NCI-H2107 treated with DMSO at 0.1 percent for 48 hours (cell line): Measurements from ENCODE around the gene NT5DC3.

Source experiments
- DNase-seq: peaks from one replicate; lab custom pipeline; 2025; ENCODE audit not compliant: unreplicated experiment; lab: John Stamatoyannopoulos, UW

NT5DC3 gene

DNA sequence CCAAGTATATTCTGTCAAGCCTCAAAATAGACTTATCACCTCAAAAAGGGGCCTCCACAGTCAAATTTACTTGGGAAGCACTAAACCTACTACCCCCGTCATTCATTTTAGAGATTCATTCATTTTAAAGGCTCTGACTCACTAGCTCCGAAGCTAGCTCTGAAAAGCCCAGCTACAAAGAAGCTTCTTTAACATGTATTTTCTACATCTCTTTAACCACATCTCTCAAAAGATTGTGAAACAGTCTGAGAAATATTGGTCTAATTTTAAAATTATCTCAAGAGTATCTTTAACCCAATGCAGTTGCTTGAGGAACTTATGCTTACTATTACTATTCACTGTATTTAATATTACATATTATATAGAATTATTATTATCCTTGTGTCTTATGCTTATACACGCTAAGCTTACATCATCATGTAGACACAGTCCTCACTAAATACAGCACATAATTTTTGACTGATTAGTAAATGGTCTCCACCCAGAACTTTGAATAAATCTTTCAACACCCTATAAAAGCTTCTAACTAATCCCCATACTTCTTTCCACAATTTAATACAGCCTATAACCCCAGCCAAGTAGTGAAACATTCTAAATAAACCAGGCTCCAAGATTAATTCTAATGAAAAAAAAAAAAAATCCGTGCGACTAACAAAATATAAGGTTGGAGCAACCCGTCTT, 7.8 kb downstream of the NT5DC3 start:
- no peak for DNase-seq

DNA sequence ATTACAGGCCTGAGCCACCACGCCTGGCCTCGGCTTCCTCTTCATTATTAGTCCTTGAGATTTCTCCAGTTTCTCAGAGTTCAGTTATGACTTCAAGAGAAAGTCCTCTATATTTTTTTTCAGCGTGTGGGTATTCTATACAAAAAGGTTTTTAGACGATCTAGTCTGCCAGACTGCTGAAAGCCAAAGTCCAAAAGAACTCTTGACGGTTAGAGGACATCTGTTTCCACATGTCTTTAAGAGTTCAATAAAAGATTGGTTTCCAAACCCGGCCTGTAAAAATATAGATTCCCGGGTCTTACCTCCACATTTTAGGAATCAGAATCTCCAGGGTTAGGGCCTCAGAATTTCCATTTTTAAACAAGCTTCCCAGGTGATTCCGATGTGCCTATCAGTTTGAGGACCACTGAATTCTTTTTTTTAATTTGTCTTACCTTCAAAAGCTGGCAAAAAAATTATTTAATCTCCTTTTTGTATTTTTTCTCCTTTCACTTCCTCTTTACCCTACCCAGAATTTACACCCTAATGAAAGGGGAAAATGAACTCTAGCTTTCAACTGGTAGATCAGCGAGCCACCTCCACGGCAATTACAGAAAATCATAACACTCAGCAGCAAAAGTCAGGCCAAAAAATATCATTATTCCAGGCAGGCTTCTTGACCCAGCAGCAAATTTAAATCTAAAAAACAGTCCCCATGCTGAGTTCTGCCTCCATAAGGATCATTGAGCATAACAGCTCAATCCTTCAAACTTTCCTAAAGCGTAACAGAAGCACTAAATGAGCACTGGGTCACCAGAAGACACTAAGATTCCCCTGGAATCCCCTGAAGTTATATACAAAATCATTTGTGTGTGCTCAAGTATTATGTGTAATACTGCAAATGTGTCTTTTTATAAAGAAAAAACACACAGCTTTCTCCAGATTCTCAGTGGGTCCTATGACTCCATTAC, 8.7 kb downstream of the NT5DC3 start:
- DNase-seq = no peak

DNA sequence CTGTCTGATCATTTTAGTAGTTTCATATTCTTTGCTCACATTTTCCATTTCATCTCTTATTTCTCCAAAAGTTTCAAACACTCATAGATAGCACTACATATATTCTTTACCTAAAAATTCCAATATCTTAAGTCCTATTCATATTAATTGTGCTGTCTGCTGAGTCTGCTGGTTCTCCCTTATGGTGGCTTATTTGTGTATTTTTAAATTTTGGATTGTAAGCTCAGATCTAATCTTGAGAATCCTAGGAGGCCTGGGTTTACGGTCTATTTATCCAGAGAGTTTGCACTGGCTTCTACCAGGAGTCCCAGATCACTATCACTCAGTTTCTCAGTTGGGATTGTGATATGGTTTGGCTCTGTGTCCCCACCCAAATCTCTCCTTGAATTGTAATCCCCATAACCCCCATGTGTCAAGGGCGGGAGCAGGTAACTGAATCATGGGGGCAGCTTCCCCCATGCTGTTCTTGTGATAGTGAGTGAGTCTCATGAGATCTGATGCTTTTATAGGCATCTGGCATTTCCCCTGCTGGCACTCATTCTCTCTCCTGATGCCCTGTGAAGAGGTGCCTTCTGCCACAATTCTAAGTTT, 10.2 kb downstream of the NT5DC3 start:
- no peak for DNase-seq

DNA sequence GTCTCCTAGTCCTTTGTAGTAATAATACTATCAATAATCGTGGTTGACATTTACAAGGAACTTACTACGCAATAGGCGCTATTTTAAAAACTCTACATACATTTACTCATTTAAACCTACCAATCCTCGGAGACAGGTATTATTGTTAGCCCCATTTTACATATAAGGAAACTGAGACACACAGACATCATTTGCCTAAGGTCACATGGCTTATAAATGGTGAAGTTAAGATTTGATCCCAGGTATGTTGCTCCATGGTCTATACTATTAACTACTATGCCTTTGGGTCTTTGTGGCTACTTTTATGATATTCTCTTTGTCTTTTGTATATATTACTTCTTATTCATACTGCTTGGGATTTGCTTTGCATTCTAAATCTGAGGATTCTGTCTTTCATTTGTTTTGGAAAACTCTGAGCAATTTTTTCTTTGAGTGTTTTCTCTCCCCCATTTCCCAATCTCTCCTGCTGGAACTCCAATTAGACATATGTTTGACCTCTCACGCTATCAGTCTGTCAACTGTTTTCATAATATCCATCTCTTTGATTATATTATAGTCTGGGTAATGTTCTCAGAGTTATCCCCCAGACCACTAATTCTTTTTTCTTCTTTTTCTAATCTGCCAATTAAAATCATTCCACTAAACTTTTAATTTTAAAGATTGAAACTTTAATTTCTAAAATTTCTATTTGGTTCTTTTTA, 10.9 kb downstream of the NT5DC3 start:
- DNase-seq = no peak

DNA sequence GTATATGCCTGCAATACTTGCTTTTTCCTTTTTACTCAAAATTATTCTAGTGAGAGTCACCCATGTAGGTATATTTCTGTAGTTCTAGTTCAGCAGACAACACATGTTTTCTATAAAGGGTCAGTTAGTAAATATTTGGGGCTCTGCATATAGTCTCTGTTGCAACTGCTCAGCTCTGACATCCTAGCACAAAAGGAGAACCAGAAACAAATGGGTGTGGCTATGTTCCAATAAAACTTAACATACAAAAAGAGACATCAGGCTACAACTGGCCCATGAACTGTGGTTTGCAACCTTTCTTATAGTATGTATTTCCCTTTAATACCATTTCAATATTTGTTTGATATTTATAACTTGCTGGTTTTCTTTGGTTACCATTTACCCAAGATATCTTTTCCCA, 11.9 kb downstream of the NT5DC3 start:
- DNase-seq = no peak

DNA sequence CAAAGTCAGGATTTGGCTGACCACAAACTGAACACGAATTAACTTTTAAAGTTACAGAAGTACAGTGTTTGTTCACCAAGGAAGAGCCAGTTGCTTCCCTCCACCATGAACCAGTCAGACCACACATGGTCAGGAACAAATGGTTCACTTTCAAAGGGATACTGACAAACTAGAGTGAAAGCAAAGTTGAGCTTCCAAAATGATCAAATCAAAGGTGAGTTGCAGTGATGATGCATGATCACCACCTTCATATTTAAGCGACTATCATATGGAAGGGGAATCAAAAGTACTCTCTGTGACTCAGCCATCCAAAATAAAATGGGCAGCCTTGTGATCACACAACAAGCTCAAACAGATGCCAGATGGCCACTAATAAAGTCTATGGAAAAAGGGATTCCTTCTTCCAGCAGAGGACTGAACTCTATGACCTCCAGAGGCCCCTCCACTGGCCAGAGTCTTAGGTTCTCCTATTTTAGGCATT, 13.1 kb downstream of the NT5DC3 start:
- DNase-seq = no peak

DNA sequence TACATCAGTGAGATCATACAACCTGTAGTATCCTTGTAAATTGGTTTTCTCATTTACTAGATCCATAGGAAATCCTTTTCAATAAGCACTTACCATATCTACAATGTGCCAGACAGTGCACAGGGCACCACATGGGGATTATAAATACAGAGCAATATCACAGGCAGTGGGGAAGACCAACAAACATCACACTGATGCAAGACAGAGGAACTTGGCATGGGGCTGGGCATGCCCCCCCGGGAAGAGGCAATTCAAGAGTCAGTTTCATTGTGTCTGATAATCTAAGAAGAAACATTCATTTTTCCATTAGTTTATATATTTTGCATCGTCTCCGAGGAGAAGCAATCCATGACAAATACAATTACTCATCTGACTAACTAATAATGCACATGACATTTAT, 16.2 kb downstream of the NT5DC3 start:
- DNase-seq = no peak

DNA sequence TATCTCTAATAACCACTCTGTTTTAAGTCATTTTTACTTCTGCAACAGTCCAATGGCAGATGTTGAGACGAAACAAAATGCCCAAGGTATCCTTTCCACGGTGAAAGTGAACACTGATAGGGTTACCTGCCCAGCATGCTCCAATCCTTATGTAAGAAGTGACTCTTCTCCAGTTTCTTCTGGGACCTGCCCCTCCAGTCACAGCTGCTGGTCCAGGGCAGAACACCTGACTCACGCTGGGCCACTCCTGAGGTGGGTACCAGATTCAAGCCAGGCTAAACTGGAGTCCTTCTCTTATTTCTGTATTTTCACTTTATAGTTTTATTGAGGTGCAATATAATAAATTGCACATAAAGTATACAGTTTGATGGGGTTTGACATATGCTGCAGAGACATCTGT, 16.7 kb downstream of the NT5DC3 start:
- no peak for DNase-seq

DNA sequence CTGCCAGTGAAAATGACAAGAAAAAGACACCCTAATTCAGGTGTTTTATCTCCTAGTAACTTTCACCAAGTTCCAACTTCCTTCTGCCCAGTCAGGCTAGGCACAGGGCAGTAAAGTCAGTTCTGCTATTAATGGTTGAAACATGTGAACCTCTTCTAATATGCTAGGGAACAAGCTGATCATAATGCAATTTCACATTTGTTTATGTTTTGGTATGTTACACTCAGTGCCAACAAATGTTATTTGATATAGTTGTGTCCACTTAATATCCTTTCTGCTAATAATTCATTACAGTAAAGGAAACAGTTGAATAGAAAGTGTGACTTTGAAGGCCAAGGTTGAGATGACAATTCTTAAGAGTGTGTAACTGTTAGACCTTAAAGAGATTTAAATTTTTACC, 17.2 kb downstream of the NT5DC3 start:
- no peak for DNase-seq

DNA sequence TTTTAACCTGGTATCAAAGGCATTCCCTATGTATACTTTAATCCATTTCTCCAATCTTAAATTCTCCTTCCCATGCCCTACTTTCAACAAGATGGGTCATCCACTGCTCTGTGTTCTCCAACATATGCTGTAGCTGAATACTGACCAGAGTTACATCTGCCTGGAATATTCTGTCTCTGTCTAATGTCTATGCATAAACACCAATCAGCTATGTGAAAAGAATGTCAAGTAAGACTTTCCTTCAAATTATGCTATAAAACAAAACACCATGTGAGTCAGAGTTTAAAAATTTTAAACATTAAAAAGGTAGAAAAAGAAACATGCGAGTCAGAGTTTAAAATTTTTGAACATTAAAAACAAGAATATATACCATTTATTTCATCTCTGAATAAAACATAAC, 19.3 kb downstream of the NT5DC3 start:
- DNase-seq = no peak

DNA sequence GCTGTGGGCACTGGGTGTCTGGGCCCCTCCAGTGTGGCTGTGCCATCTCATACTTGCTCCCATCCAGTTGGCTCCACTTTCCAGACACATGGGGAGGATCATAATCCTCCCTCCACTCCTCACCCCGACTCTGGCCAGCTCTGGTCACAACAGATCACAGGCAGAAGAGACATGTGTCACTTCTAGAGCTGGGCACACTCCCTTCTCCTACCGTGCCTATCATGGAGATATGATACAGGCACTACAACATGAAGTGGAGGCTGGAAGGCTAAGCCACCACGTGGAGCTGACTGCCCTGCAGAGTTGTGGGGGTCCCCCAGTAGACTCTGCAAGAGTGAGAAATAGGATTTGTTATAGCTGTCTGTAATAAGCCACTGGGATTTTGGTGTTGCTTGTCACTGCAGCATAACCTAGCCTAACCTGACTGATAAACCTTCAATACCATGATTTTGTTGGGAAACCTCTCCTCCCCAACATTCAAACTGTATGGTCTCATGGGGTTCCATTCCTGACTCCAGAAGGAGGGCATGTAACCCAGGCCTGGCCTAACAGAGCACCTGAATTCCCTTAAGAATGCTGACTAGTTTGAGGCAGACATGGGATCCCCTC, 20.0 kb downstream of the NT5DC3 start:
- no peak for DNase-seq

DNA sequence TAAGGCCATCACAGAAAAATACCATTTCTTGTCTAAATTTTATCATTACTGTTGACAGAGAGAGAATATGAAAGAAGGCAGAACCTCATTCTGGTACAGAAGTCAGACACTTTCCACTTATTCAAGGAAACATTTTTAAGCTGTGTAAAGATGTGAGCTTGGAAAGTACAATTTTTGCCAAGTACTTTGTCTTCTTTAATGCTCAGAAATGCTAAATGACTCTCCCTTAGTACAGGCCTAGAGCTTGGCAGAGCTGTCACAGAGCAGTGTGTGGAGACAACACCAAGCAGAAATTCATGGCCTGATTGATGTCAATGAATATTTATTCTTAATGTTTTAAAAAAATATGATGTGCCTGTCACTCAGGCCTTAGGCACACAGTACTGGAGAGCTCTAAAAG, 20.7 kb downstream of the NT5DC3 start:
- no peak for DNase-seq

DNA sequence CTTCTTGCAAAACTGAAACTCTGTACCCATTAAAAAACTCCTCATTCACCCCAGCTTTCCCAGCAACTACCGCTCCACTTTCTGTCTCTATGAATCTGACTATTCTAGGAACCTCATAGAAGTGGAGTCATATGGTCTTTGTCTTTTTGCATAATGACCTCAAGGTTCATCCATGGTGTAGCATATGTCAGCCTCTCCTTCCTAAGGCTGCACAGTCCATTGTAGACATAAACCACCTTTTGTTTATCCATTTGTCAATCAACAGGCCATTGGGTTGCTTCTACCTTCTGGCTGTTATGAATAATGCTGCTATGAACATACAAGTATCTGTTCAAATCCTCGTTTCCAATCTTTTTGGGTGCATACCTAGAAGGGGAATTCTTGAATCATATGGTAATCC, 21.1 kb downstream of the NT5DC3 start:
- DNase-seq = no peak

DNA sequence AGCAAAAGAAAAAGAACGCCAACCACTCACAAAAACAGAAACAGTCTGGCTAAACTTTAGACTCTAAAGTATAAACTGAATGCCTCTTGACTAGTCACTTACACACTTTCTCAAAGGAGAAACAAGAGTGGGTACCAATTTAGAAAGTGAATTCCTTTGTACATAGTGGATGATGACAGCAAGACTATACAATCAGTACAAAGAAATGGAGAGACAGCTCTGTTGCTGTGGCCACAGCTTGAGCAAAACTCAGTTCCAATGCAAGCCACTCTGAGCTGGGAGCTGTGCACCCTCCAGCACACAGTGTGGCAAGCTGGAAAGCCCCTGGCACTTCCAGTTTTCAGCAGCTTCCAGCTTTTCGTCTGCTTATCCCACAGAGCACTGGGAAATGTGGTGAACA, 21.7 kb downstream of the NT5DC3 start:
- DNase-seq = no peak

DNA sequence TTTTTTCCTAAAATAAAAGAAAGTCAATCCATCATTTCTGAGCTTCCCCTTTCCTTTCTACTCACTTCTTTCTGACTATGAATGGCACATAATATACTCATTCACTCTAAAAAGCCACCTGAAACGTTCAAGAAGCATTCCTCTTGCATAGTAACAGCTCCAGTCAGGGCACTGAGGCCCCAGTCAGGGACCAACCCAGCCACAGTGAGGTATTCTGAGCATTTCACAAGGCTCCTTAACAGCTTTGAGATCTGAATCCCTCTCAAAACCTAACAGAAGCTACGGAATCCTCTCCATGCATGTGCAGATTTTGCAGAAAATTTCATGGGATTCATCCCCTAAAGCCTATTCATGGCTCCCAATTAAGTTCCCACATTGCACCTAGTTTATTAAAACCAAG, 23.2 kb downstream of the NT5DC3 start:
- DNase-seq = no peak

DNA sequence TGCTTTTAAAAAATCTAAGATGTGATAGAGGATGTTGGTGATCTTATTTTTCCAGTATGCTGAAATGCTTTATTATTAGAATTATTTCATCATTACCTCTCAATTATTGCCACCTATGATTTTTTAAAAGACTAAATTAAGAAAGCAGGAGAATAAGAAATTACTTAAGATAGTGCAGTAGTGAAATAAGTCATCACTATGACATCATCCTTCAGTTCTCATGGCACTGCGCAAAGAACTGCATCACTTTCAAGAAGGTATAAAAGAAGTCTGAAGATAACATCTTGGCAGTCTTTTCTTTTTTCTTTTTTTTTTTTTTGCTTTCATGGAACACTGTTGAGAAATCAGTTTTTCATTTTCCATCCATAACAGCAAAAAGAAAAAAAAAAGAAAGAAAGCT, 24.4 kb downstream of the NT5DC3 start:
- DNase-seq = no peak

DNA sequence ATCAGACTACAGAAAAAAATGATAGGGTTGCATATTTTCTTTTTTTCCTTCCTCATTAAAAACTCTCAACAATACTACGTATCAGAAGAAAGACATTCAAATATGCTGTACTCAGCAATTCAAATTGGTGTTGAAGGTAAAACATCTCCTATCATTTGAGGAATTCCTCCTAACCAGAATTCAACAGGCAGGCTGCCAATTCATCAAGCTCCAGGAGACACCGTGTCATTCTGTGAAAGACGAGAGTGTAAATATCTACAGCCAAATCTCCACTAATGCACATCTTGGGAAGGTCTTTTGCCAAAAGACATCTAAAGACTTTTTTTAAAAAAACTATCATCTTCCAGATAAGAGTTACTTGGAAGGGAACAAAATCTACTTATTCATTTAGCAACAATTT, 26.6 kb downstream of the NT5DC3 start:
- no peak for DNase-seq

DNA sequence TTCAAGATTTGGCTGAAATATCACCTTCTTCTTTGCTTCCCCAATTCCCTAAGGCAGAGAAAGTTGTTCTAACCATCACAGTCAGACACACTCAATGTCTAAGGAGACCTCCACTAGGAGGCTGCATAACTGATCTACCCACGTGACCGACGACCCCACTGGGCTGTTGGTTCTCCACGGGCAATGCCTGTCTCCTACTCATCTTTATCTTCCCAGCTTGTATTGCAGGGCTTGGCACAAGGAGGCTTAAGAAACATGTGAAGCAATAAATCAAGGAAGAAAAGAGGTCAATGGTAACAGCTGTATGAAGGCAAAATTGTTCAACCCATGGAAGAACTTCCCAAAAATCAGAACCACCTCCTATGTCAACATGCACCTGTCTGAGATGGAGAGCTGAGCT, 27.1 kb downstream of the NT5DC3 start:
- DNase-seq = no peak

DNA sequence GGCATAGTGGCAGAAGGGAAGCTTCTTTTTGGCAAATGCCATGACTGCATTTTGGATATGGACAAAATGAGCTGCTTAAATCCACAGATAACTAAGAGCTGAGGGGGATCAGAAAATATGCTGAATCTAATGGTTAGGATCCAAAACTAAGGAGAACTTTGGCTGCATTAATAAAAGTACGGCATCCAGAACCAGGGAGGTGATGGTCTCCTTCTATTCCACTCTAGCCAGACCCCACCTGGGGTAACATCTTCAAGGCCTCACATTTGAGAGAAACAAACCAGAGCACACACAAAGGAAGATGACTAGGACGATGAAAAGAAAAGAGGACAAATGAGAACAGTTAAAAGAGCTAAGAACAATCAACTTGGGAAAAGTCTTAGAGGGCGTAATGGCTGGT, 27.6 kb downstream of the NT5DC3 start:
- DNase-seq = no peak

DNA sequence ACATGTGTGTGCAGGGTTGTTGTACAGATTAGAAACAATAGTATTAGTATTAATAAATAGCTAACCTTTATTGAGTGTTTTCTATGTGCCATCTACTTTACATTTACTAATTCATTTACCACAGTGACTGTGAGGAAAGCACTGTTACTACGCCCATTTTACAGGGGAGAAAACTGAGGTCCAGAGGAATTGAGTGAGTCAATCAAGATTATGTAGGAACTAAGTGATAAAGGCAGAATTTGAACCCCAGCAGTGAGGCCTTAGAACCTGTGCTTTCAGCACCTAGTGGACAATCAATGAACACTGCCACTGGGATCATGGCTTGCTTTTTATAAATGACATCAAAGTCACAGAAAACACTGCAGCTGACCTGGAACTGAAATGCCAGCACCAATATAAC, 28.2 kb downstream of the NT5DC3 start:
- DNase-seq = no peak

DNA sequence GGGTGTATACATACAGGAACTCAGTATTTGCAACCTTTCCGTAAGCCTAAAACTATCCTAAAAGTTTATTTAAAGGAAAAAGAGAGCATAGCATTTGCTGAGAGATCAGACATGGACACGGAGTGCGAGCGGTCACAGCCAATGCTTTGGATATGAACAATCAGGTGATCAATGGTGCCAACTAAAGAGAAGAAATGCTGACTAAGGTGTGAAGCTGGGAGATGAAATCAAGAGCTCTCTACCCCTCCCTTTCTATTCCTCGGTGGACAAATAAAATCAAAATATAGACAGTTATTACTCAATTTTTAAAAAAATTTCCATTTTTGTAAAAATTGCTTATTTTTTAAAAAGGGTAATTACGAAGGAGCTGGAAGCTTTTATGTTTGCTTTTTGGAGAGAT, 29.2 kb downstream of the NT5DC3 start:
- no peak for DNase-seq
